Lung (tissue), 12 donors: ENCODE data around the gene ADI1. TPM values are rescaled to one million over a fixed set of nuclear protein-coding genes. Genes with fewer than 3 reads are reported as not detected.
A peak's percentile ranks its signal among the peaks of the same experiment; 100 is the strongest.
"Not testable (repeated sequence)": the region's sequence is repeated elsewhere in the genome, so short reads cannot be mapped to it uniquely, and the experiment has no call there.

Source experiments
- ATAC-seq: fragments of 200-7000 bp; cut with Tn5 transposase; one replicate; pipeline ENCODE4 v1.9.1; 2020; ENCODE audit warnings: moderate number of reproducible peaks; ENCODE audit not compliant: insufficient read depth, low FRiP score
- DNase-seq, 3 donors: peaks; one replicate each; pipeline ENCODE4 v3.0.0-alpha.2; 2013 to 2017
- H3K27ac ChIP-seq, 2 donors: one replicate each; pipeline ENCODE4 v1.5.1; 2013; ENCODE audit warnings: mild to moderate bottlenecking in 2 of 2, moderate library complexity in 2 of 2, control low read depth in 1 of 2, inconsistent platforms in 1 of 2, low read depth in 1 of 2, low read length in 1 of 2
- H3K27me3 ChIP-seq, 3 donors: one replicate each; pipeline ENCODE4 v1.5.1; 2013; ENCODE audit warnings: low read length in 2 of 3; ENCODE audit not compliant: control insufficient read depth in 3 of 3, insufficient read depth in 3 of 3
- H3K36me3 ChIP-seq, 4 donors: one replicate each; pipeline ENCODE4 v1.5.1; 2013; ENCODE audit warnings: low read length in 4 of 4, mild to moderate bottlenecking in 1 of 4, moderate library complexity in 1 of 4; ENCODE audit not compliant: control insufficient read depth in 4 of 4, insufficient read depth in 4 of 4
- H3K4me1 ChIP-seq, 5 donors: one replicate each; pipeline ENCODE4 v1.5.1; 2013; ENCODE audit warnings: low read length in 5 of 5, mild to moderate bottlenecking in 2 of 5, moderate library complexity in 1 of 5; ENCODE audit not compliant: control insufficient read depth in 5 of 5, insufficient read depth in 5 of 5
- H3K4me3 ChIP-seq: one replicate; pipeline ENCODE4 v1.5.1; 2013; ENCODE audit warnings: mild to moderate bottlenecking, control low read depth, moderate library complexity
- H3K9ac ChIP-seq, 2 donors: one replicate each; pipeline ENCODE4 v1.5.1; 2013; ENCODE audit warnings: low read length in 2 of 2, control low read depth in 1 of 2; ENCODE audit not compliant: insufficient read depth in 1 of 2
- H3K9me3 ChIP-seq, 4 donors: one replicate each; pipeline ENCODE4 v1.5.1; 2013; ENCODE audit warnings: low read length in 3 of 4, mild to moderate bottlenecking in 1 of 4, moderate library complexity in 1 of 4; ENCODE audit not compliant: control insufficient read depth in 4 of 4, insufficient read depth in 3 of 4
- WGBS, 2 donors: extraction: QIAGEN DNeasy Blood & Tissue Kit; methylation state at CpG; one replicate each; pipeline ENCODE4 v1.1.7; 2013; 5-methylcytosine and 5-hydroxymethylcytosine counted together
- polyA plus RNA-seq, 2 donors: library from polyadenylated mRNA; stranded (reverse); fragments of 200-250 nt; gene quantifications; one replicate each; pipeline ENCODE4 v1.2.1, GENCODE V29; 2013
- total RNA-seq, 2 donors: library from RNA; depleted of rRNA in 1 of 2; stranded (reverse); fragments of >200 nt in 1 of 2; gene quantifications; one replicate each; pipeline ENCODE4 v1.2.1, GENCODE V29; 2014 to 2021
- TF ChIP-seq, protein P1 (sequence below): IDR thresholded peaks from 2 replicates; pipeline ENCODE4 v1.5.1; 2012; ENCODE audit warnings: mild to moderate bottlenecking; ENCODE audit errors: control extremely low read depth, extremely low read depth
- donor health status: control.
- donor health status: control.
- donor health status: Bipolar disorder and iron deficiency.
- donor health status: healthy.
- donor health status: DM: yes; HTN: yes; CAD: no.

ADI1 gene
- total and polyA plus RNA-seq, 4 donors = 46.8 to 65.2 (median 55.9) TPM

DNA sequence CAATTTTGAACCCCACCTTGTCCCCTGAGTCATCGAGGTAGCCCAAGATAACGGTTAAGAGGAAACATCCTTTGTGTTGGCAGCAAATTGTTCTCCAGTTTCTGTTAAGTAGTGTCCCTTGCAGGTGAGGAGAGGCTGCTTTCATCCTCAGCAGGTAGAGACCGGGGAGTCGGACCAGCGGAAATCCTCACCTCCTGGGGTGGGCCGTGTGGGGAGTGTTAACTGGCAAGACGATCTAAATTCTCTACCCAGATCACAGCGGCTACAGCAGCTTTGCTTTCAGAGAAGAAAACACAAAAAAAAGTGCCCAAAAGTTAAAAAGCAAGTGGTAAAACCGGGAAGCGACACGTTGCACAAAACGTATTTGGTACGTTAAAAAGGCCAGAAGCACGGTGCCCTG lies 63.2 kb downstream of the ADI1 start:
- no peak for DNase-seq
- Histone ChIP-seq H3K9ac (no peak overlapping the region), H3K4me1 (no peaks in the 10 kb centered on the region), H3K27ac (no peak overlapping the region), H3K27me3 (no peaks in the 10 kb centered on the region), H3K9me3 (no peaks in the 10 kb centered on the region), H3K4me3 (no peak overlapping the region), H3K36me3 (peaks cover 0 to 37% (median 17%) of the 10 kb centered on the region in 4 donors)
- WGBS, 2 donors = 97% methylated on average over 14 of the region's 14 CpGs
- ATAC-seq = no peak
- TF ChIP-seq, protein P1, sequence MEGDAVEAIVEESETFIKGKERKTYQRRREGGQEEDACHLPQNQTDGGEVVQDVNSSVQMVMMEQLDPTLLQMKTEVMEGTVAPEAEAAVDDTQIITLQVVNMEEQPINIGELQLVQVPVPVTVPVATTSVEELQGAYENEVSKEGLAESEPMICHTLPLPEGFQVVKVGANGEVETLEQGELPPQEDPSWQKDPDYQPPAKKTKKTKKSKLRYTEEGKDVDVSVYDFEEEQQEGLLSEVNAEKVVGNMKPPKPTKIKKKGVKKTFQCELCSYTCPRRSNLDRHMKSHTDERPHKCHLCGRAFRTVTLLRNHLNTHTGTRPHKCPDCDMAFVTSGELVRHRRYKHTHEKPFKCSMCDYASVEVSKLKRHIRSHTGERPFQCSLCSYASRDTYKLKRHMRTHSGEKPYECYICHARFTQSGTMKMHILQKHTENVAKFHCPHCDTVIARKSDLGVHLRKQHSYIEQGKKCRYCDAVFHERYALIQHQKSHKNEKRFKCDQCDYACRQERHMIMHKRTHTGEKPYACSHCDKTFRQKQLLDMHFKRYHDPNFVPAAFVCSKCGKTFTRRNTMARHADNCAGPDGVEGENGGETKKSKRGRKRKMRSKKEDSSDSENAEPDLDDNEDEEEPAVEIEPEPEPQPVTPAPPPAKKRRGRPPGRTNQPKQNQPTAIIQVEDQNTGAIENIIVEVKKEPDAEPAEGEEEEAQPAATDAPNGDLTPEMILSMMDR = no peak

DNA sequence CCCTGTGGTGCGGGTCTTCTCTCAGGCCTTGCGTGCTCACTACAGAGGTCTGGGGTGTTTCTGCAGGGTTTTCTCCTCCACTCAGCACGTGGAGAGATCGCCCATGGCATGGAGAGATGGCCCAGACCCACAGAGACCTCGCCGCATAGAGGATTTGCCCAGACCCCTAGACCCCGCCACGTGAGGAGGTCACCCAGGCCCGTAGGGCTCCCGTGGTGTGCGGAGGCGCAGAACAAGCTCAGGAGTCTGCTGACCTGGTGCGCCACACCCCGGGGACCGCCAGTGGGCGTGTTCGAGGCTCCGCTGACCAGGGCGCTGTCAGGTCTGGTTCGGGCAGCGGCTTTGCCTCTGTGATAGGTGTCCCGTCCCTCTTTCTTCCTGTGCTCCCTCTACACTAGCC lies 64.5 kb downstream of the ADI1 start:
- no peak for ATAC-seq
- 97 to 98% methylated on average over 22 of the region's 22 CpGs for WGBS, 2 donors
- H3K4me1 ChIP-seq = peaks cover 0 to 10% (median 0%) of the 10 kb centered on the region in 5 donors

DNA sequence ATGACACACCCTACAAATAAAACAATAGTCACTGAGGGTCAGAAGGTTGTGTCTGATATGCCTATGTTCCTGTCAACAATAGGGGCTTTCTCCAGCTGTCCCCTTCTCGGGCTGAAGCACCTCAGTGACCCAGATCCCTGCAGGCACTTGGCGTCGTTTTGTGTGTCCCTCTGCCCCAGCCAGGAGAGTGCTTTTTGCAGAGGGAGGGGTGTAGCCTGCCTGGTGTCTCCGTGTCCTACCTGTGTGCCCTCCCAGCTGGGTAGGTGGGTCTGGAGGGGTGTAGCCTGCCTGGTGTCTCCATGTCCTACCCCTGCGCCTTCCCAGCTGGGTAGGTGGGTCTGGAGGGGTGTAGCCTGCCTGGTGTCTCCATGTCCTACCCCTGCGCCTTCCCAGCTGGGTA lies 65.3 kb downstream of the ADI1 start:
- peaks cover 0 to 37% (median 18%) of the 10 kb centered on the region in 4 donors for H3K36me3 ChIP-seq
- peaks cover 0 to 18% (median 5%) of the 10 kb centered on the region in 5 donors for H3K4me1 ChIP-seq
- H3K9ac ChIP-seq, H3K27me3 ChIP-seq, H3K4me3 ChIP-seq, ATAC-seq, DNase-seq, H3K27ac ChIP-seq, H3K9me3 ChIP-seq: not testable (repeated sequence)
- WGBS, 2 donors = 84 to 90% methylated on average over 6 of the region's 6 CpGs

More for the DNA sequence above, 64.5 kb downstream of the ADI1 start:
- DNase-seq = peak in 1 of 3 donors; percentile 4
- Histone ChIP-seq H3K9ac (no peak overlapping the region), H3K27ac (no peak overlapping the region), H3K36me3 (peaks cover 0 to 35% (median 18%) of the 10 kb centered on the region in 4 donors), H3K27me3 (no peaks in the 10 kb centered on the region), H3K4me3 (no peak overlapping the region), H3K9me3 (no peaks in the 10 kb centered on the region)
- TF ChIP-seq, protein P1 = no peak

DNA sequence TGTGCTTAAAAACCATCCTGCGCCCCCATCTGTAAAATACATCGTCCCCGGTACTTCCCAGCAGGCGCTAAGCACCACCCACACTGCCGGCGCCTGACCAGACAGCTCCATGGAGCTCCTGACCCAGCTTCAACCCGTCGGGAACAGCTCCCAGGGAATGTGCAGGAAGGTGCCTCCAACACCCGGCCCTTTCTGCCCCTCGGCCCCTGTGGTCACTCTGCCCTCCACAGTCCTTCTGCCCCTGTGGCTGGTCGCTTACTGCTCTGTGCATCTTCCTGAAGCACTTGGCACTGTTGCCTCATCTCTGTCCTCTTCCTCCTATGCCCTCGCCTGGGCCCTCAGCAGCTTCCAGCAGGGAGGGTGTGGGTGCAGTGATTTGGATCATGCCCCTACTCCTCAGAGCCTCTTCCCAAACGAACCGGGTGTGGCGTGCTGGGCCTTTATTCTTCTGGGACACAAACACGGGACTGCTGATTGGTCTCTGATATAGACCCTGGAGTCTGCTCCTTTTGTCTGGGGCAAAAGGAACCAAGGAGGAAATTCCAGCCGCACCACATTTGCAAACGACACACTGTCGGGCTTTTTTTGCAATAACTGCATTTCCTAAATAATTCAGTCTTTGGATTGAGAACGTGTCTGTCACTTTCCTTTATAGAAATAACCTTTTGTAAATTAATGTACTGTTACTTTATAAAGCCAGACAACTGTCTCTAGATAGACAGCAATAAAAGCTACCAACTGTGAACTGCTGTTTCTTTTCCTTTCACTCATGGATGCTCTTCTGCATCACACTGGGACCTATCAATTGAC lies 65.9 kb downstream of the ADI1 start:
- H3K36me3 ChIP-seq = peaks cover 0 to 36% (median 17%) of the 10 kb centered on the region in 4 donors
- TF ChIP-seq, protein P1 = no peak
- no peak overlapping the region for H3K9ac ChIP-seq
- no peak for DNase-seq
- peak overlapping the region; percentile 15 to 26 for H3K27ac ChIP-seq
- H3K4me3 ChIP-seq = no peak overlapping the region
- H3K4me1 ChIP-seq = peaks cover 0 to 24% (median 7%) of the 10 kb centered on the region in 5 donors
- no peaks in the 10 kb centered on the region for H3K9me3 ChIP-seq
- no peaks in the 10 kb centered on the region for H3K27me3 ChIP-seq
- ATAC-seq = no peak
- 61 to 68% methylated on average over 20 of the region's 20 CpGs for WGBS, 2 donors
